GM21619 (cell line): ENCODE data around the gene CDK14.

ENCODE experiments used
- ATAC-seq: cut with Tn5 transposase; IDR thresholded peaks from one replicate; pipeline ENCODE4 v1.9.1; 2021; ENCODE audit not compliant: unreplicated experiment

The CDK14 gene

GRCh38 chr7:91239772-91240171 lies 643.7 kb downstream of the CDK14 start:
- no peak for ATAC-seq

- no peak for ATAC-seq
These were observed 644.3 kb downstream of the CDK14 start for GRCh38 chr7:91240376-91240941.

GRCh38 chr7:91242097-91242844 lies 646.1 kb downstream of the CDK14 start:
- no peak for ATAC-seq

- no peak for ATAC-seq
These were observed 647.6 kb downstream of the CDK14 start for GRCh38 chr7:91243591-91244301.

- no peak for ATAC-seq
These were observed 651.4 kb downstream of the CDK14 start for GRCh38 chr7:91247500-91247899.

- no peak for ATAC-seq
These were observed 652.9 kb downstream of the CDK14 start for GRCh38 chr7:91248996-91249395.

GRCh38 chr7:91249506-91250233 lies 653.5 kb downstream of the CDK14 start:
- no peak for ATAC-seq

GRCh38 chr7:91250706-91251105 lies 654.6 kb downstream of the CDK14 start:
- no peak for ATAC-seq

- ATAC-seq = no peak
These were observed 655.8 kb downstream of the CDK14 start for GRCh38 chr7:91251877-91252276.
